Upper lobe of left lung (tissue), 6 donors: ENCODE results near the gene FRZB. TPM values are rescaled to one million over a fixed set of nuclear protein-coding genes. Genes with fewer than 3 reads are reported as not detected.

Experiments
- ATAC-seq, 2 donors: fragments of 200-7000 bp; cut with Tn5 transposase; one replicate each; pipeline ENCODE4 v1.9.1; 2022; ENCODE audit warnings: mild to moderate bottlenecking in 2 of 2, moderate library complexity in 2 of 2; ENCODE audit not compliant: low FRiP score in 2 of 2
- DNase-seq, 2 donors: peaks; one replicate each; pipeline ENCODE4 v3.0.0-alpha.2; 2019 to 2020
- H3K27ac ChIP-seq, 4 donors: fragments of 200-600 bp; sonication (generic); one replicate each; pipeline ENCODE4 v1.5.1; 2016 to 2019
- H3K27me3 ChIP-seq, 4 donors: fragments of 200-600 bp; sonication (generic); one replicate each; pipeline ENCODE4 v1.5.1; 2017 to 2019
- H3K36me3 ChIP-seq, 4 donors: fragments of 200-600 bp; sonication (generic); one replicate each; pipeline ENCODE4 v1.5.1; 2016 to 2019
- H3K4me1 ChIP-seq, 4 donors: fragments of 200-600 bp; sonication (generic); one replicate each; pipeline ENCODE4 v1.5.1; 2018 to 2019
- H3K4me3 ChIP-seq, 4 donors: fragments of 200-600 bp; sonication (generic); one replicate each; pipeline ENCODE4 v1.5.1; 2017 to 2019; ENCODE audit warnings: mild to moderate bottlenecking in 2 of 4, moderate library complexity in 1 of 4
- H3K9me3 ChIP-seq, 4 donors: fragments of 200-600 bp; sonication (generic); one replicate each; pipeline ENCODE4 v1.5.1; 2018 to 2019
- EP300 ChIP-seq, 4 donors: sonication (generic); formaldehyde crosslinking; IDR thresholded peaks; one replicate each; pipeline ENCODE4 v1.5.1; 2017; ENCODE audit warnings: antibody characterized with exemption in 4 of 4, control low read depth in 2 of 4
- POLR2A ChIP-seq, 4 donors: fragments of 450-650 bp; IDR thresholded peaks; one replicate each; pipeline ENCODE4 v1.5.1; 2016 to 2017; ENCODE audit warnings: antibody characterized with exemption in 4 of 4, mild to moderate bottlenecking in 2 of 4
- POLR2AphosphoS5 ChIP-seq, 2 donors: sonication (generic); formaldehyde crosslinking; IDR thresholded peaks; one replicate each; pipeline ENCODE4 v1.5.1; 2017; ENCODE audit warnings: antibody characterized with exemption in 2 of 2
- WGBS, 2 donors: methylation state at CpG; one replicate each; pipeline ENCODE4 v1.1.5; 2017 to 2018; 5-methylcytosine and 5-hydroxymethylcytosine counted together
- total RNA-seq, 6 donors: library from RNA; depleted of rRNA in 4 of 6; stranded (reverse); fragments of >200 nt in 4 of 6; gene quantifications; one replicate each; pipeline versions ENCODE4 v1.1.0 to v1.2.1, GENCODE V29; 2016 to 2021
- TF ChIP-seq, protein P1 (sequence below), 6 experiments: fragments of 450-650 bp in 4 of 6; fragments of 200-600 bp in 2 of 6; sonication (generic) in 2 of 6; IDR thresholded peaks; one replicate each; pipeline ENCODE4 v1.5.1; 2016 to 2019; ENCODE audit warnings: antibody characterized with exemption in 6 of 6
- donor health status: DM: no; HTN: no; CAD: no; lungs with moderate emphysema.
- donor health status: DM: no; HTN: yes; CAD: no; lungs with severe emphysema.

FRZB gene
- total RNA-seq, 6 donors from 2014 or later, result 0.39 to 5.7 (median 3.3) TPM; not detected in 1

DNA sequence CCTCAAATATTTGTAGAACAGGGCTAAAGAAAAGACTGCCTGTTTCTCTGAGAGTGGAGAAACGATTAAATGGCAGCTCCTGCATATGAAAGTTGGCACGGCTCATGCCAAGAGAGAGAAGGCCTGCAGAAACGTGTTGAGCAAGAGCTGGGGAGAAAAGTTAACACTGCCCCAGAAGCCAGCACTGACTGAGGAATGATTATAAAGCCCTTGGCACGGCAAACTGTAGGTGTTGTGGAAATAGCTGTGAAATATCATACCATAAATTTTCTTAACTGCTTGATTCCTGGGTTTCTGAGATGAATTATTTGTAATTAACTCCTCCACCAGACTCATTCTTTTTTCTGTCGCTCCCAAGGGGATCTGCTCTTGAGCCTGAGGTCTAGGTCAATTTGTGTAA is 4.3 kb downstream of the FRZB start:
- Histone ChIP-seq H3K4me3 (no peak overlapping the region), H3K4me1 (peaks cover 9 to 14% (median 13%) of the 10 kb centered on the region in 4 donors), H3K27ac (no peak overlapping the region), H3K9me3 (no peaks in the 10 kb centered on the region), H3K36me3 (no peaks in the 10 kb centered on the region), H3K27me3 (peaks cover 0 to 7% (median 0%) of the 10 kb centered on the region in 4 donors)
- DNase-seq (no peak), ATAC-seq (no peak)
- 53 to 69% methylated on average over 5 of the region's 5 CpGs for WGBS, 2 donors
- TF ChIP-seq, protein P1, sequence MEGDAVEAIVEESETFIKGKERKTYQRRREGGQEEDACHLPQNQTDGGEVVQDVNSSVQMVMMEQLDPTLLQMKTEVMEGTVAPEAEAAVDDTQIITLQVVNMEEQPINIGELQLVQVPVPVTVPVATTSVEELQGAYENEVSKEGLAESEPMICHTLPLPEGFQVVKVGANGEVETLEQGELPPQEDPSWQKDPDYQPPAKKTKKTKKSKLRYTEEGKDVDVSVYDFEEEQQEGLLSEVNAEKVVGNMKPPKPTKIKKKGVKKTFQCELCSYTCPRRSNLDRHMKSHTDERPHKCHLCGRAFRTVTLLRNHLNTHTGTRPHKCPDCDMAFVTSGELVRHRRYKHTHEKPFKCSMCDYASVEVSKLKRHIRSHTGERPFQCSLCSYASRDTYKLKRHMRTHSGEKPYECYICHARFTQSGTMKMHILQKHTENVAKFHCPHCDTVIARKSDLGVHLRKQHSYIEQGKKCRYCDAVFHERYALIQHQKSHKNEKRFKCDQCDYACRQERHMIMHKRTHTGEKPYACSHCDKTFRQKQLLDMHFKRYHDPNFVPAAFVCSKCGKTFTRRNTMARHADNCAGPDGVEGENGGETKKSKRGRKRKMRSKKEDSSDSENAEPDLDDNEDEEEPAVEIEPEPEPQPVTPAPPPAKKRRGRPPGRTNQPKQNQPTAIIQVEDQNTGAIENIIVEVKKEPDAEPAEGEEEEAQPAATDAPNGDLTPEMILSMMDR (IDR thresholded peaks at IDR 0.05), result no peak
- TF ChIP-seq POLR2A (IDR thresholded peaks at IDR 0.05) (no peak), EP300 (IDR thresholded peaks at IDR 0.05) (no peak), POLR2AphosphoS5 (IDR thresholded peaks at IDR 0.05) (no peak)

DNA sequence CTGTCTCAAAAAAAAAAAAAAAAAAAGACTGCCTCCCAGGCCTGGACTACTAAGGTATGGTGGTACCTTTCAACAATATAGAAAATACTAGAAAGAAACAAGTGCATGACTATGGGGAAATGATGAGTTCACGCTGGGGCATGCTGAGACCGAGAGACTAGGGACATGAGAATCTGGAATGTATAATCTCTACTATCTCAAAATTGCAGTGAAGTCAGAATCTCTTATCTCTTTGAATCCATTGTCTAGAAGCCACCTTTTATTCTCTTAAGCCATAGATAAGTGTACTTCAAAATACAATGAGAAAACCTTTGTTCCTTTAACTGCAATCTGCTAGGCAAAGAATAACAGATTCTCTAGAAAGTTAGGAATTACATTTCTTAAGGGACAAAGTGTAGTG is 5.6 kb downstream of the FRZB start:
- H3K9me3 ChIP-seq, result no peaks in the 10 kb centered on the region
- H3K4me1 ChIP-seq, result peaks cover under 1 to 3% (median under 1%) of the 10 kb centered on the region in 4 donors
- ATAC-seq (no peak), DNase-seq (no peak)
- WGBS, 2 donors, result 87 to 94% methylated on average over 2 of the region's 2 CpGs
- no peak overlapping the region for H3K4me3 ChIP-seq
- no peak overlapping the region for H3K27ac ChIP-seq
- H3K36me3 ChIP-seq, result no peaks in the 10 kb centered on the region
- H3K27me3 ChIP-seq, result no peaks in the 10 kb centered on the region
- no peak for TF ChIP-seq POLR2A (IDR thresholded peaks at IDR 0.05)

DNA sequence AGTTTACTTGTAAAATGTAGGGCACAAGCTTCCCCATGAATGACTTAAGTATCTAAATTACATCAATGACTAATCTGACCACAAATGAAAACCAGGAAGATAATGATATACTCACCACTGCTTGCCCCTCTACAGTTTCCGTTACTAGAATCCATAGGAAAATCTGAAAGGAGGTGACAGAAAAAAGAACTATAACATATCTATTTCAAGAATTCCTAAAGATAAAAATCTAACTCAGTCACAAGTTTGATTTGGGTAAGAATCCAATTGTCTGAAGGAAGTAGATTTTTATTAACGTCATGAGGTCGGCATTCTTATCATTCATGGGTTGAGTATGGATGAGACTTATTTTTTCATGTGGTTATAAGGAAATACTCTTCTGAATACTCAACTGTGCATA is 7.8 kb downstream of the FRZB start:
- Histone ChIP-seq H3K4me1 (no peaks in the 10 kb centered on the region), H3K36me3 (no peaks in the 10 kb centered on the region), H3K27me3 (no peaks in the 10 kb centered on the region), H3K27ac (no peak overlapping the region), H3K4me3 (no peak overlapping the region), H3K9me3 (no peaks in the 10 kb centered on the region)
- ATAC-seq (no peak), DNase-seq (no peak)
- WGBS, 2 donors, result 90 to 92% methylated on average over 3 of the region's 3 CpGs
- TF ChIP-seq EP300 (IDR thresholded peaks at IDR 0.05) (no peak), POLR2AphosphoS5 (IDR thresholded peaks at IDR 0.05) (no peak)

DNA sequence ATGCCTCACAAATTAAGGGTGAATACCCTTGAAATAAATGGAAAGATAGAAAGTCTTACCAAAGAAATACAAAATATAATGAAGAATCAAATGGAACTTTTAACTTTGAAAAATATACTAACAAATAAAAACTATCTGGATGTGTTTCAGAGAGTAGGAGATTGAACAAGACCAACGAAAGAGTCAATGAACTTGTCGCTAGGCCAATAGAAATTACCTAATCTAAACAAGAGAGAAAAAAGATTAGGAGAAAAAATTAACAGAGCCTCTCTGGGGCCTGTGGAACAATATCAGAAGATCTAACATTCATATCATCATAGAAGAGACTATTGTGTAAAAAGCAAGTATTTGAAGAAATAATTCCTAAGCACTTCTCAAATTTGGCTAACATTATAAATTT is 11.1 kb downstream of the FRZB start:
- Histone ChIP-seq H3K9me3 (no peaks in the 10 kb centered on the region), H3K4me3 (no peak overlapping the region), H3K27me3 (no peaks in the 10 kb centered on the region), H3K36me3 (no peaks in the 10 kb centered on the region), H3K27ac (no peak overlapping the region), H3K4me1 (no peaks in the 10 kb centered on the region)
- no peak for DNase-seq
- TF ChIP-seq POLR2AphosphoS5 (IDR thresholded peaks at IDR 0.05) (no peak), EP300 (IDR thresholded peaks at IDR 0.05) (no peak), POLR2A (IDR thresholded peaks at IDR 0.05) (no peak)
- TF ChIP-seq, protein P1 (IDR thresholded peaks at IDR 0.05), result no peak
- ATAC-seq, result no peak
- WGBS, 2 donors, result 81 to 93% methylated on average over 2 of the region's 2 CpGs

DNA sequence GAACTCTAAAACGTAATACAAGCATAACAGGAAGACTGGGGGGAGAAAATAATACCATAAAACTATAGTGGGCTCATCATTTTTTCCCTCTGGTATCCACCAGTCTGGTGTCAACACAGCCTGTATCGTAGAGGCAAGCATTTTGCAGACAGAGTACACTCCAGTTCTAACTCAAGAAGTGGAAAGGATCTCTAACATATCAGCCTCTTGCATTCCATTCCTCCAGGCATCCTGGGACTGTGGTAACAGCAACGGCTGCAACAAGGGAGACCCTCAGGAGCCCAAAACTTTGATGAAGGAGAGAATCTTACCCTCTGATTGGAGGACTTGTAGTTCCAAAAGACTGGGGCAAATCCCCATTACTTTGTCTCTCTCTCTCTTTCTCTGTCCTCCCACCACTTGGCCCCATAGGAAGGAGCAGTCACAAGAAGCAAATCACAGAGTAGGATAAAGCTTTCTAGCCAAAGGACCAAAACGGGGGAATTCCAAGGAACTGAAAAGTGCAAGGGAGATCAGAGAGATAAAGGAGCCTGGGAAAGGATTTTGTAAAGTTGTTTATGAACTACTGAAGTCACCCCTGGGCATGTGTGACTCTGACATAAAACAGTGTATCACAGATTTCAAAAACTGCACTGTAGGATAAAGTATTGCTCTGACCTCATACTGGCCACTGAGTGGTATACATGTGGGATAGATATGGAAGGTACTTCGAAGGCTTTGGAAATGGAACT is 11.9 kb downstream of the FRZB start:
- 60 to 66% methylated on average over 5 of the region's 5 CpGs for WGBS, 2 donors

More for the DNA sequence above, 11.9 kb downstream of the FRZB start:
- H3K27ac ChIP-seq, result no peak overlapping the region
- no peaks in the 10 kb centered on the region for H3K36me3 ChIP-seq
- H3K4me1 ChIP-seq, result no peaks in the 10 kb centered on the region
- no peak overlapping the region for H3K4me3 ChIP-seq
- TF ChIP-seq POLR2AphosphoS5 (IDR thresholded peaks at IDR 0.05) (no peak), POLR2A (IDR thresholded peaks at IDR 0.05) (no peak), EP300 (IDR thresholded peaks at IDR 0.05) (no peak)
- TF ChIP-seq, protein P1 (IDR thresholded peaks at IDR 0.05), result no peak
- no peaks in the 10 kb centered on the region for H3K9me3 ChIP-seq
- H3K27me3 ChIP-seq, result no peaks in the 10 kb centered on the region
- ATAC-seq, result no peak
- no peak for DNase-seq
